ENCODE measurements around the gene HGFAC.
"Not testable (repeated sequence)": the region's sequence is repeated elsewhere in the genome, so short reads cannot be mapped to it uniquely, and the experiment has no call there.

HGFAC gene

GRCh38 chr4:3441501-3442459, at the start of gene HGFAC:
Gene HGFAC, plus strand, starts transcription at chr4:3441968. Its CDS starts 34 bp downstream, at chr4:3442002.
- no peak for DNase-seq

GRCh38 chr4:3392321-3392720, 49.4 kb upstream of the HGFAC start:
- DNase-seq: no peak

GRCh38 chr4:3393171-3393570, 48.6 kb upstream of the HGFAC start:
- no peak for DNase-seq

GRCh38 chr4:3396600-3396999, 45.2 kb upstream of the HGFAC start:
- no peak for DNase-seq

- DNase-seq: no peak
Measured at GRCh38 chr4:3397128-3397527, 44.6 kb upstream of the HGFAC start.

GRCh38 chr4:3399277-3400194, 42.2 kb upstream of the HGFAC start:
- DNase-seq: no peak

GRCh38 chr4:3401436-3402171, 40.2 kb upstream of the HGFAC start:
- no peak for DNase-seq

- DNase-seq: peak; percentile 4
Measured at GRCh38 chr4:3402491-3403347, 39.0 kb upstream of the HGFAC start.

GRCh38 chr4:3403348-3403906, 38.3 kb upstream of the HGFAC start:
- no peak for DNase-seq

- DNase-seq: no peak
Measured at GRCh38 chr4:3404546-3404945, 37.2 kb upstream of the HGFAC start.

- no peak for DNase-seq
Measured at GRCh38 chr4:3405176-3405575, 36.6 kb upstream of the HGFAC start.

GRCh38 chr4:3406021-3406420, 35.7 kb upstream of the HGFAC start:
- DNase-seq: no peak

- DNase-seq: no peak
Measured at GRCh38 chr4:3406431-3406830, 35.3 kb upstream of the HGFAC start.

GRCh38 chr4:3407171-3407771, 34.5 kb upstream of the HGFAC start:
- DNase-seq: no peak

- DNase-seq: no peak
Measured at GRCh38 chr4:3407930-3408792, 33.6 kb upstream of the HGFAC start.

- no peak for DNase-seq
Measured at GRCh38 chr4:3408793-3409330, 32.9 kb upstream of the HGFAC start.

GRCh38 chr4:3409571-3410091, 32.1 kb upstream of the HGFAC start:
- no peak for DNase-seq

- DNase-seq: no peak
Measured at GRCh38 chr4:3410401-3411135, 31.2 kb upstream of the HGFAC start.

- DNase-seq: not testable (repeated sequence)
Measured at GRCh38 chr4:3411190-3411589, 30.6 kb upstream of the HGFAC start.

Data from CD4-positive, alpha-beta T cell treated with Interleukin-4 for 4 hours (primary cell).